GM18498 (cell line): Measurements from ENCODE around the gene IFIT2.
A peak's percentile ranks its signal among the peaks of the same experiment; 100 is the strongest.
"Not testable (repeated sequence)": the region's sequence is repeated elsewhere in the genome, so short reads cannot be mapped to it uniquely, and the experiment has no call there.

ENCODE experiments used
- ATAC-seq: cut with Tn5 transposase; IDR thresholded peaks from one replicate; pipeline ENCODE4 v1.9.1; 2021; ENCODE audit warnings: mild to moderate bottlenecking, moderate library complexity; ENCODE audit not compliant: unreplicated experiment

The IFIT2 gene

DNA sequence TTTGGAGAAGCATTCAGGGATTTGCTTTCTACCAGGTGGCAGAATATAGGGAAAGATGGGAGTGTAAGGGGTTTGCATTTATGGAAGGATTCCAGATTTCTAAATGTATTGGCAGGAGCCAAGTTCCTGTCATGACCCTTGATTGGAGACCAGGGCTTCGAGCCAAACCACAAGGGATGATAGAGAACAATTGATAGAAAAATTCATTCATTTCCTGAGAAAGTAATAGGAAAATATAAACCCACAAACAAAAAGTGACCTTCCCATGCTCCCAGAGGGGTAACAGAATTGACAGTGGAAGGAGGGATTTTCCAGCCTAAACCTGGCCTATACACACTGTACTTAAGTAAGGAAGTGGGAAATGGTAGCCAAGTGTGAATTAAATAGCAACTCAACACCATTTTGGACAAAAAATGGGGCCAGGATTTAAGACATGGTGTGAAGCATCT, 22.4 kb upstream of the IFIT2 start:
- ATAC-seq, result no peak

DNA sequence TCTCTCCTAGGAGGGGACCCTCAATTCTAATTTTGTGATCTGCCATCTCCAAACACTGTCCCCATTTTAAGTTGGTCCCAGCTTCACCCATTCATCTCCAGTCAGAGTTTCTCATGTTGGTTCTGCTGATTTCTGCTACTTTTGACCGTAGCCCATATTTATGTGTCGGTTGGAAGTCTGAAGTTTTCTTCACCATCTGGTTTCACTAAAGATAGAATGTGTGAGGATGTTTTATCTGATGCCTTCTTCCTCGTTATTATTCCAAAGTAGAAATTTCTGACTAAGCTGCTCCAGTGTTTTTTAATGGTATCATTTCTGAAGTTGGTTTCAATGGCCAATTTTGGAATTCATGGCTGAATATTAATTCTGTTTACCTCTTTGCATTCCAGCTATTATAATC, 21.3 kb upstream of the IFIT2 start:
- no peak for ATAC-seq

DNA sequence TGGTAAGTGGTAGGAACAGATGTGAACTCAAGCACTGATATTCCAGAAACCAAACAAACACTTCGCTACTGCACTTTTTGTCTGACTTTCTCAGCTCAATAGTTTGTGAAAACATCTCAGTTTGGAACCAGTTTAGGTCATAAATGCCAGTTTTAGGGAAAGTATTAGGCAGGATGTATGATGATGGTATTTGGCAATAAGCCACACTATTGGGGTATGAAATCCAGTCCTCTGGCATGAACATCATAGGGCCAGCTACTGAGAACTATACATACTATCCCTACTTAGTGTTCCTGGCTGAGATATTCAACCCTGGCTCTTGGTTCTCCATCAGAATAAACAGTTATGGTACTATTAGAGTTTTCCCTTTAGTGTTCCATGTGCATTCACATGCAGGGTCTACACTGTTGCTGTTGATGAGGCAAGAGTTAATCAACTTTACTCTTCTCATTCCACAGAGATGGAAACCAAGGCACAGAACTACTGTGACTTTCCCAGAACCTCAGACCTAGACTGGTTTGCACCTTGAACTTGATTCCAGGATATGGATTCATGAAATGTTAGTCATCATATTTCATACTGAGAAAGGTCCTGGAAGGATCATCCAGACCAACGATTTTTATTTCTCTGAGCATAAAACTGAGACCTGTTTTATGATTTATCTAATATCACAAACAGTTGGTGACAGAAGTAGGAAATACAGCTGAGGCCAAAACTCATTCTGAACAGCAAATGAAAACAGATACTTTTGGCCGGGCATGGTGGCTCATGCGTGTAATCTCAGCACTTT, 20.0 kb upstream of the IFIT2 start:
- no peak for ATAC-seq

DNA sequence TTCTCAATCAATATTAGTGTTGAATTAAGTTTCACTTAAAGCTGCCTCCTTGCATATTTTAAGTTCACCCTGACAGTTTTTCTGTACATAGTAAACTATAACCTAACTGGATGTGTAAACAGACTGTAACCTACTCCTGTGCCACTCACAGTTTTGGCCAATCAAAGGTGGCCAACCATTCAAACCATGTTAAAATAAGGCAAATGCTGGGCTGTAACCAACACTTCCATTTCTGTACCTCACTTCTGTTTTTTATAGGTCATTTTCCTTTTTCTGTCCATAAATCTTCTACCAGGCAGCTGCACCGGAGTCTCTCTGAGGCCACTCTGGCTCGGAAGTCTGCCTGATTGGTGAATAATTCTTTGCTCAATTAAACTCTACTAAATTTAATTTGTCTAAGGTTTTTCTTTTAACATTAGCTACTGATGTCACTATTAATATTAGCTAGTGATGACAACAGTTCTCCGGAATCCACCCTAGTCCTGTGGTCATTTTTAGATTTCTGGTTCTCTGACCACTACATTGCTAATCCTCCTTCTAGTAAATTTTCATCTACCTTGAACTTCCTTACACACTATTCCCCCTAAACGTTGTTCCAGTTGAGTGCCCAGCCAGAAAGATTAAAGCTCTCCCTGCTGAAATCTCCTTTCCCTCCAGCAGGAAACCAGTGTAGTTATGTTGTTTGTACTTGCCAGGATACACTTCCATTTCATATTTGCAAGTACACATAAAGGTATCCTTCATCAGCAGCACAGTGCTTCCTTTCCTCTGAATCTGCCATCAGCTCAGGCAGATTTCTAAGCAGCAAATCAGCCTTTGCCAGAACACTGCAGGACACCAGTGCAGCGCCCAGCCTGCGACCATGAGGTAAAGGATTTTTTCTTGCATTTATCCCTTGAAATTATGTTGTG, 18.6 kb upstream of the IFIT2 start:
- ATAC-seq, result no peak

DNA sequence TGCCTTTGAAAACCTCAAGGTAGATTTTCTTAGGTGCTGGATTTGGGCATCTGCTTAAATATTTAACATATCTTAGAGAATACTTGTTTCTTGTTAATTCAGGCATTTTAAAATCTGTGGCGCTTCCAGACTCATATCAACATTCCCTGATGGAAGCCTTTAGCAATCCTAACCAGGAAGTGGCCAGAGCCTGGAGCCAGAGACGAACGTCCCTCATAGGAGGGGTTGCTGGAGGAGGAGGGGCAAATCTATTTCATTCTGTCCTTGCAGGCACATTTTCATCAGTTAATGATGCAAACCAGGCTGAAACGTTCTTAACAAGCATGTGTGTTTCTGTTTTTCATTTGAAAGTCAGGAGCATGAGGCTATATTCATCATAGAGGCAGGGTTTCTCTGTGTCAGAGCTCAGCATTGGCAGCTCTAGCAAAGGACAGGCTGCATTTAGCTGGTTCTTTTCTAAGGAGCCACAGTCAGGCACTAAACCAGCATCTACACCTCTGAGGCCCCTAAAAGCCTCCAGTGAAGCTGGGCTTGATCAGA, 17.8 kb upstream of the IFIT2 start:
- no peak for ATAC-seq

DNA sequence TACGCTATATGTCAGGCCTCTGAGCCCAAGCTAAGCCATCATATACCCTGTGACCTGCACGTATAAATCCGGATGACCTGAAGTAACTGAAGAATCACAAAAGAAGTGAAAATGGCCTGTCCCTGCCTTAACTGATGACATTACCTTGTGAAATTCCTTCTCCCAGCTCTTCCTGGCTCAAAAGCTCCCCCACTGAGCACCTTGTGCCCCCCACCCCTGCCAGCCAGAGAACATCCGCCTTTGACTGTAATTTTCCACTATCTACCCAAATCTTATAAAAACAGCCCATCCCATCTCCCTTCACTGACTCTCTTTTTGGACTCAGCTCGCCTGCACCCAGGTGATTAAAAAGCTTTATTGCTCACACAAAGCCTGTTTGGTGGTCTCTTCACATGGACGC, 17.1 kb upstream of the IFIT2 start:
- not testable (repeated sequence) for ATAC-seq

DNA sequence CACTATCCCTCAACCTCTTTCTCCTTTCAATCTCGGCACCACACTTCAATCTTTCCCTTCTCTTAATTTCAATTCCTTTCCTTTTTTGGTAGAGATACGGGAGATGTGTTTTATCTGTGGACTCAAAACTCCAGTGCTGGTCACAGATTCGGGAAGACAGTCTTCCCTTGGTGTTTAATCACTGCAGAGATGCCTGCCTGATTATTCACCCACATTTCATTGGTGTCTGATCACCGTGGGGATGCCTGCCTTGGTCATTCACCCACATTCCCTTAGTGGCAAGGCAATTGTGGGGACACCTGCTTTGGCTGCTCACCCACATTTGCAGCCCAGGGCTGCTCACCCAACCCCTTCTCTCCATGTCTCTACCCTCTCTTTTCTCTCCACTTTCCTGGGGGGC, 16.5 kb upstream of the IFIT2 start:
- ATAC-seq, result not testable (repeated sequence)

DNA sequence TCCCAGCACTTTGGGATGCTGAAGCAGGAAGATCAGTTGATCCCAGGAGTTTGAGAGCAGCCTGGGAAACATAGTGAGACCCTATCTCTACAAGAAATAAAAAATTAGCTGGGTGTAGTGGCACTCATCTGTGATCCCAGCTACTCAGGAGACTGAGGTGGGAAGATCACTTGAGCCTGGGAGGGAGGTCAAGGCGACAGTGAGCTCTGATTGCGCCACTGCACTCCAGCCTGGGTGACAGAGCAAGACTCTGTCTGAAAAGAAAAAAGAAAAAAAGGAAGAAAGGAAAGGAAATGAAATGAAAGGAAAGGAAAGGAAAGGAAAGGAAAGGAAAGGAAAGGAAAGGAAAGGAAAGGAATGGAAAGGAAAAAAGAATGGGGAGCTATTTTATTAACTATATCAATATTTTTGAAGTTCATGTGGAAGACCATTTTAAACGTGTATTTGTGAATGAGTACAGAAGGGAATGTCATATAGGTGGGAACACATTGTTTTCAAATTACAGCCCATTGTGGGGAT, 7.1 kb upstream of the IFIT2 start:
- no peak for ATAC-seq

DNA sequence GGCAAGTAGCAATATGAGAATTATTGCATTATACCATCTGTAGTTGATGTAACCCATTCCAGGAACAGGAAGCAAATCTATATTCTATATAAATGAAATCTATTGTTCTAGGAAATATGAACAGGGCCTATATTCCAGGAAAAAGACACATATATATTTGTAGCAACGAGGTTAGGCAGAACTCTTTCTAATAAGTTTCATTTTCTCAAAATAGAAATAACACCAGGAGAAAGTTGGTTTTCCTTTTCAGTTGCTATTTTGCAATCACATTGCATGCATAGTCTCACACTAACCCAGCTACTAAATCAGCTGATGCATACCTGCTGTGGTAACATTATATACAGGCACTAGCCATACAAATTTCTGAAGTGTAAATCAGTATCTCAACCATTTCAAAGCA, 6.2 kb upstream of the IFIT2 start:
- ATAC-seq, result peak; percentile 64

DNA sequence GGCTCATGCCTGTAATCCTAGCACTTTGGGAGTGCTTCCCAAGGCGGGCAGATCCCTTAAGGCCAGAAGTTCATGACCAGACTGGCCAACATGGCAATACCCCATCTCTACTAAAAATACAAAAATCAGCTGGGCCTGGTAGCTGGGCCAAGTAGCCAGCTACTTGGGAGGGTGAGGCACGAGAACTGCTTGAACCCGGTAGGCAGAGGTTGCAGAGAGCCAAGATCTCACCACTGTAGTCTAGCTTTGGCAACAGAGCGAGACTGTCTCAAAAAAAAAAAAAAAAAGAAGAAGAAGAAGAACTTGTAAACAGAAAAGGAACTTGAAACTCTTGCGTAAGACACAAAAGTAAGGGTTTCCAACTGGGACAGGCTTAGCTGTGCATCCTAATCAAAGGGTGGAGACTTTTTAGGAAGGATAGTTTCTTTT, 5.6 kb upstream of the IFIT2 start:
- no peak for ATAC-seq

DNA sequence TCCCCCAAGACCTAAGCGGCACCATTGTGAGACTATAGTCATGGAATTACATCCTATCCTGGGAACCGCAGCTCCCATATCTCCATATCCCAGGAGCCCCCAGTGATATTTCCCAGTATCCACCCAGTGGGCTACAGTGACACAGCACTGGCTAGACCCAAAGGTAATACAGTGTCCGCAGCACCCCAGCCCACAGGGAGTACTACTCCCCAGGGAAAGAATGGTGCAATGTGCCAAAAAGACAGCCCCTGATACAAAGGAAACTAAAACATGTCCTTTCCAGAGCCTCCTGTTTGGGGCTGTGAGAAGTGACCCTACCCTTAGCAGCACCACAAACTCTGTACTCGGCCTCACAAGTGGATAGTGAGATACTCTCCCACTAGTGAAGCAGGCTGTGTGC, 4.5 kb upstream of the IFIT2 start:
- no peak for ATAC-seq

DNA sequence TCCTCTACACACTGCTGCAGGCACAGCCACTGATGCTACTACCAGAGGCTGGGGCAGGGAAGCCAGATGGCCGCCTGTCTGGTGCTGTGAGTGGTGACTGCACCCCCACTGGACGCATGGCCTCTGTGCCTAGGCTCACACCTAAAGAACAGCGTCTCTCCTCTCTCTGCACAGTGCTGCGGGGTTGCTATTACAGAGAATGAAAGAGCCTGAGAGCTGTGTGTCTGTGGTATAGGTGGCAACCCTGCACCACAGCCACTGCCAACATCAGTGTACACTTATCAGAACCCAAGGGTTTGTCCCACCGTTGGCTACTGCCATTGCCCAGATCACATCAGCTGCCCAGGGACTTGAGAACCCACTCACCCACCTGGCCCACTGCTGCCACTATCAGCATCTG, 4.1 kb upstream of the IFIT2 start:
- ATAC-seq, result no peak

DNA sequence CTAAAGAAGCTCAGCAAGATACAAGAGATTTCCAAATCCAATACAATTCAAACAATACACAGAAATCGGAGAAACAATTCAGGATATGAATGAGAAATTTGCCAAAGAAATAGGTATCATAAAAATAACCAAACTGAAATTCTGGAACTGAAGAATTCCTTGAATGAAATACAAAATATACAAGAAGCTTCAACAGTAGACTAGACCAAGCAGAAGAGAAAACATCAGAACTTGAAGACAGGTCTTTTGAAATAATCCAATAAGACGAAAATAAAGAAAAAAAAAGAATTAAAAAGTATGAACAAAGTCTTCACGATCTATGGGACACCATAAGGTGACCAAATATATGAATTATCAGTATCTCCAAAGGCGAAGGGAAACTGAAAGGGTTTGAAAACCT, 2.8 kb upstream of the IFIT2 start:
- ATAC-seq, result no peak

DNA sequence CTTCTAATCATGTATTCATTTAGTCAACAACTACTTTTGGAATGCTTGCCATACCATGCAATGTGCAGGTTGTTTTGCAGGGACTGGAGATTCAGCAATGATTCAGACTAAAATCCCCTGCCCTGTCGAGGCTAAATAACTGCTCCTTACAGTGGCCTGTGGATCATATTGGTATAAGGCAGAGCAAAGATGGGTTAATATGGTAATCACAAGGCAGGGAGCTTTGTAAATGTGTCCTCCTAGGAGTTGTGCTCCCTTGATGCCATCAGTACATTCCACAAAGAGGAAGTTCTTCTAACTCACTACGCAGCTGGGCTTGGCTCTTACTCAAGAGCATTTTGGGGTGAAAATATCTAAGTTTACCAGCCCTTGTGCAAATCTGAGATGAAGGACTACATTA, 614 bp upstream of the IFIT2 start:
- peak; percentile 28 for ATAC-seq

DNA sequence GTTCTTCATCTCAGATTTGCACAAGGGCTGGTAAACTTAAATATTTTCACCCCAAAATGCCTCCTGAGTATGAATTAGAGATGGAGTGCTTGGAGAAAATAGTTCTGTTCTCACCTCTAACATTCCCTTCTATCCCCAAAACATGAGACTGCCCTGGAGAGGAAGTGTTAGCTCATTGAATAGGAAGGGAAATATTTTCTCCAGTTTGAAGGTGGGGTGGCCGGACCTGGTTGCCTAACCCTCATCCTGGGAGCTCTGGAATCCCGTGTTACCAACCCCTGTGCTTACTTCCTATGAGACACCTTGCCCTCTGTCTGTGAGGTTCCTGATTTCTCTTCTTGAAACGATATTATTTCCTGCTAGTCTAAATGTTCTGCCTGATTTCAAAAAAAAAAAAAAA, 779 bp downstream of the IFIT2 start:
- no peak for ATAC-seq

DNA sequence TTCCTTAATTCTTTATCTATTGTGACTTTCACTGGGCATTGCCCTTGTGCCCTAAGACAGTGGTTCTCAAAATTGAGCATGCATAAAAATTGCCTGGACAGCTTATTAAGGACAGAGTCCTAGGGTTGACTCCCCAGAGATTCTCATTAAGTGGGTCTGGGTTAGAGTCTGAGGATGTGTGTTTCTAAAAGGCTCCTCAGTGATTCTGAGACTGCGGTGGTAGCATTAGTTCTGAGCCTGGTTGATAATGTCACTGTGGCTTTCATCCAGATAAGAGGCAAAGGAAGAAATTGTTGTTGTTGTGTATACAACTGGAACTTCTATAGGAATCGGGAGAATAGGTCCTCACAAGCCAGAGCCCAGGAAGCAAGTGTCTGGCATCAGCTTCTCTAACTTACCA, 1.3 kb downstream of the IFIT2 start:
- no peak for ATAC-seq

DNA sequence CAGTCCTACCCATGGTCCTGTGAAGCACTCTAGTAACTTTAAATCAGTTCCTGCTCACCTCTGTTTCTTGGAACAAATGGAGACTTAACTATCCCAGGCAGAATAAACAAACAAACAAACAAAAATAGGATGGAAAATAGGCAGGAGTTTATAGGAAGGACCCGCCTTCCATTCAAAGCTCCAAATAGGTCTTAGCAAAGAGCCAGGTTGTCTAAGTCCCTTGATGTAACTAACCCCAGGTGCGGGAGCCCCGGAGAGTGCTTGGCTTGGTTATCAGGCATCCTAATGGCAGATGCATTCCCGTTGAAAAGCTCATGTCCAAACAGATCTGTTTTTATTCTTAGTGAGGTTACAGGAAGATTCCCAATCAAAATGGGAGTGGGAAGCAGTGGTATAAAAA, 2.2 kb downstream of the IFIT2 start:
- no peak for ATAC-seq

DNA sequence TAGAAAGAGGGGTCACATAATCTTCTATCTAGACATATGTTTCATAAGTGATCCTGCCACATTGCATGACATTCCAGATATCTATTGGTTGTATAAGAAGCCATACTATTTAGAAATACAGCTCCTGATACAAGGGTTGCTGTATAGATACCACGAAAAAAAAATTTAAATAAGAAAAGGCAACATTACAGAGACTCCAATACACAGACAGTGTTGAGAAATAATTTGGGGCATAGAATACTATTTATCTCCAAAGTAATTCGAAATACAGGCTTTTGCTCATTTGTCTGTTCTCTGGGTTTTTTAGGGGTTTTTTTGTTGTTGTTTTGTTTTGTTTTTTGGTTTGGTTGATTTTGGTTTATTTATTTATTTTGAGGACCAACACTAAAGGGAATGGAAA, 2.6 kb downstream of the IFIT2 start:
- no peak for ATAC-seq

DNA sequence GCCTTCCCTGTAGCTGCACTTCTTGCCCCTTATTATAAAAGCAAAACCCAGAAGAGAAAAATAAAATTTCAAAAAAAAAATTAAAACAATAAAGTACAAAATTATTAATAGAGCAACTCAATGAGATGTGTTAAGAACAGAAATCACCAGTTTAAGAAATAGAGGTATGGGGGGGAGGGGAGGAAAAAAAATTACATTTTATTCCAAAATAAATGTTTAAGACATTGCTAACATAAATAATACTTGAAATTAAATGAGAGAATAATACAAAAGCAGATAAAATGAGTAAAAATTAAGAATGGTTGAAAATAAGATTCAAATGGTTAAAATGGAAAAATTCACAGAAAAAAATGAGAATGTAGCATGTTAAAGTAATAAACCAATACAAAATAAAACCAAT, 3.1 kb downstream of the IFIT2 start:
- no peak for ATAC-seq

DNA sequence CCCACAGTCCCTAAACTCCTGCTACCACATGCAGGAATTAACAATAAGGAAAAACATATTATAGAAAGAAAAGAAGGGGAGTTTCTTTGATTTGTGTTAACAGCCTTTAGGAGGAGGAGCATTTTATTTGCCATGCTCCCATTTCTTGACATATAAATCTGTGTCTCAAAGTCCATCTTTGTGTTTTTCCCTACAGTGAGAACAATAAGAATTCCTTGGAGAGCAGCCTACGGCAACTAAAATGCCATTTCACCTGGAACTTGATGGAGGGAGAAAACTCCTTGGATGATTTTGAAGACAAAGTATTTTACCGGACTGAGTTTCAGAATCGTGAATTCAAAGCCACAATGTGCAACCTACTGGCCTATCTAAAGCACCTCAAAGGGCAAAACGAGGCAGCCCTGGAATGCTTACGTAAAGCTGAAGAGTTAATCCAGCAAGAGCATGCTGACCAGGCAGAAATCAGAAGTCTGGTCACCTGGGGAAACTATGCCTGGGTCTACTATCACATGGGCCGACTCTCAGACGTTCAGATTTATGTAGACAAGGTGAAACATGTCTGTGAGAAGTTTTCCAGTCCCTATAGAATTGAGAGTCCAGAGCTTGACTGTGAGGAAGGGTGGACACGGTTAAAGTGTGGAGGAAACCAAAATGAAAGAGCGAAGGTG, 4.1 kb downstream of the IFIT2 start:
- no peak for ATAC-seq
